DLD1 (cell line): ENCODE results near the gene CSNK1A1.
"Not testable (repeated sequence)": the region's sequence is repeated elsewhere in the genome, so short reads cannot be mapped to it uniquely, and the experiment has no call there.

ENCODE experiments used
- in situ Hi-C: cut with HindIII; loops from 2 replicates; pipeline ENCODE4 v1.10.0; 2017; ENCODE audit warnings: low sequenced_read_pairs

The CSNK1A1 gene

DNA sequence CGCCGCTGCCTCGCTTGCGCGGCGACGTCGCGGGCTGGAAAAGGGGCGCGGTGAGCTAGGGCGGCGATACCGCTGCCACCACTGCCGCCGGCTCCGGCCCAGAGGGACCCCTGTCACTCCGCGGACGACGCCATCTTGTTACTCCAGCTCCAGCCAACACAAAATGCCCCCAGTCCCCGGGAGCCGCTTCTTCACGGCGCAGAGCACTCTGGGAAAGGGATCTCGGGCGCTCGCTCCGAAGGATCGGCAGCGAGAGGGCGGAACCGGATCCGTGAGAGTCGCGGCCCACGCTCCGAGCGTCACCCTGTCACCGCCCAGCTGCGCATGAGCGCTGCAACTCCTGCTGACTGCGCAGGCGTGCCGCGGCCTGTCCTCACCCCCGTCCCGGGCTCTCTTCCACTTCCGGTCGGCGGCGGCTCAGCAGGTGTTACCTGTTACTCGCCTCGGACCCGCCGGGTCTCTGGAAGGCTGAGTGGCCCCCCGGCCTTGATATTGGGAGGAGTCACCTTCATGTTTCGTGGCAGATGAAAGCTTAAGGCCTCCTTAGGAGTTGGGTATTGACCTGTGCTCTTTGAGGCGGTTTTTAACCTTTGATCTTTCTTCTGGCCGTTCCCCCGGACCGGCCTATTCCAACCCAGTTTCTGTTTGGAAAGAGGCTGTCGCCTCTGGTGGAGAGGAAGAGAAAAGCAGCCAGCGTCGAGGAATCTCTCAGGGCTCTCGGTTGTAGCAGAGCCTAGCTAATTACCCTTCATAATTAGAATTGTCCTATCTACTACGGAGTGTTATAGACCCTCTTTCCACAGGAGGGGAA, at the start of gene CSNK1A1:
Gene CSNK1A1 (minus strand): TSS at position 213 of the 811 bp plus-strand sequence. CDS start 475 bp downstream, outside the sequence.
- in situ Hi-C loops = no loop called here

DNA sequence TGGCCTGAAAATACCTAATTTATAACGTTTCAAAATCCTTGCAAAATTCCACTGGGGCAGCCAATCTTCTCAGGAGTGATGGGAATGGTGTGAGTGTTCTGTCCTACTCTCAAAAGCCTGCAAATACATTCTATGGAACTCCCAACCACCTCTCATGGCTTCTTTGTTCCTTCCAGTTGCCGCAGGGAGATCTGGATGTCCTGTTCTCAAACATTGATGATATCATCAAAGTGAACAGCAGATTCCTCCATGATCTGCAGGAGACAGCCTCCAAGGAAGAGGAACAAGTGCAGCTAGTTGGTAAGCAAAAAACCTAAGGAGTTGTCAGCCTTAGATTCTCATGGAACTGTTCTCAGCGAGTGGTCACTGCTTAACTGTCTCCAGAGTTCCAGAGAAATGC, 49.7 kb upstream of the CSNK1A1 start:
- in situ Hi-C loops = no loop called here

DNA sequence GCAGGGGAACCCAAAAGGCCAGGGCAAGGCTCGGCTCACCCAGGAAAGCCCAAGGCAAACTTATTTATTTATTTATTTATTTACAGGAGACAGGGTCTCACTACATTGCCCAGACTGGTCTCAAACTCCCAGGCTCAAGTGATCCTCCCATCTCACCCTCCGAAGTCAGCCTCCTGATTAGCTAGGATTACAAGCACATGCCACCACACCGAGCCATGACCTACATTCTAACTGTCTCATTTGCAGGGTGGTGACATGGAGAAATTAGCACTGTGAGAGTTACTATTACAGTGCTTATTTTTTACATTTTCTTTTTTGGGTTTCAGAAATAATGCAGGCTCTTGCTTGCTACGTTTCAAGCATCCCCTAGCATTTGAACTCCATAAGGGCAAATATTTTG, 48.1 kb upstream of the CSNK1A1 start:
- in situ Hi-C loops = no loop called here

DNA sequence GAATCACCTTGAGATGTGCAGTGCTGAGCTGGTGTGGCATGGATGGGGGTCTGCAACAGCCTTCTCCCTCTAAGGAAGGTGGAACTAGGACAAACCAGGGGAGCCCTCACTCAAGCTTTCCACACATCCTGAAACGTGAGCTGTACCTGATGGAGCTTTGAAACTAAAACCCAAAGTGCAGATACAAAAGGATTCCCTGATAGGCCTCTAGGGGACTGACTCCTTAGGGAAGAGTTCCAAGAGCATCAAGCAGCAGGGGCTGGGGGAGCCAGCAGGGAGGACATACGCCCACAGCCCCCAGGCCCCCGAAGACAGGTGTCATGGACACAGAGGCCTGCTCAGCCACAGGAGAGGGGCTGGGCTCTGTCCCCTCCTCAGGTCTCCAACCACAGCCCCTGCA, 47.7 kb upstream of the CSNK1A1 start:
- in situ Hi-C loops = no loop called here

DNA sequence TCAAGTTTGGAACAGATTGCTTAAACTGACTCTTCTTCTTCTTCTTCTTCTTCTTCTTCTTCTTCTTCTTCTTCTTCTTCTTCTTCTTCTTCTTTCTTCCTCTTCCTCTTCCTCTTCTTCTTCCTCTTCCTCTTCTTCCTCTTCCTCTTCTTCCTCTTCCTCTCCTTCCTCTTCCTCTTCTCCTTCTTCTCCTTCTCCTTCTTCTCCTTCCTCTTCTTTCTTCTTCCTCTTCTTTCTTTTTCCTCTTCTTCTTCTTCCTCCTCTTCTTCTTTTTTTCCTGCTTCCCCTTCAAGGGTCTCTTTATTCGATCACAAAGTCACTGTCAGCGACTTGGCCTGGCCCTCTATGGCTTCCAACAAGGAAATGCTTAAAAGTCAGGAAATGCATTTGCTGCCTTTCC, 47.0 kb upstream of the CSNK1A1 start:
- in situ Hi-C loops = not testable (repeated sequence)

DNA sequence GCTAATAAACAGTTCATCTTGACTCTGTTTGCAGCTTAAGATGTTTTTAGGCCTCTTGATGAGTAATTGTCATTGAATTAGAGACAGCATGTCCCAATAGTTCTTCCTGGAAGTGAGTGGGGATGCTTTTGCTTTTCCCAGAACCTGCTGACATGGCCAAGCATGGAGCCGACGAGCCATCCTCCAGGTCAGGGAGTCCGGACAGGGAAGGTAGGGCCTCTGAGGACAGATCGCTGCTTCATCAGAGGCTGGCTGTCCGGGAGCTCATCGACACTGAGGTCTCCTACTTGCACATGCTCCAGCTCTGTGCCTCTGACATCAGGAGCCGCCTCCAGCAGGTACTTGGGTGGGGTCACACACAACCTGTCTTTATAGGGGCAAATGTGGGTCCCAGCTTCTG, 46.4 kb upstream of the CSNK1A1 start:
- in situ Hi-C loops = no loop called here

DNA sequence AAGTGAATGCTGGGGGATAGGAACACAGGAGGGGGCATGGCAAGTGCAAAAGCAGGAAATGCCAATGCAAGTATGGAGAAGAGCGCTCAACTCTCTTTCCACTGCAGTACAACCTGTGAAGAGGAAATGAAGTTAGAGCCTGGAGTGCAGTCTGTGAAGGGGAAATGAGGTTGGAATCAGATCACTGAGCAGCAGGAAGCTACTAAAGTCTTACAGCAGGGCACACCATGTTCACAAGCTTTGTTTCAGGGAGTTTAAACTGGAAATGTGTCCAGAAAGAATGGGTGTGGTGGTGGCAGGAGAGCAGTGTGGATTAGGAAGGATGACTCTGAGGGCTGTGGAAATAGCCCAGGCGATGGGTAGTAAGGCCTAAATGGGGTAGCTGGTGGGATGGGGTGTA, 45.5 kb upstream of the CSNK1A1 start:
- in situ Hi-C loops = no loop called here

DNA sequence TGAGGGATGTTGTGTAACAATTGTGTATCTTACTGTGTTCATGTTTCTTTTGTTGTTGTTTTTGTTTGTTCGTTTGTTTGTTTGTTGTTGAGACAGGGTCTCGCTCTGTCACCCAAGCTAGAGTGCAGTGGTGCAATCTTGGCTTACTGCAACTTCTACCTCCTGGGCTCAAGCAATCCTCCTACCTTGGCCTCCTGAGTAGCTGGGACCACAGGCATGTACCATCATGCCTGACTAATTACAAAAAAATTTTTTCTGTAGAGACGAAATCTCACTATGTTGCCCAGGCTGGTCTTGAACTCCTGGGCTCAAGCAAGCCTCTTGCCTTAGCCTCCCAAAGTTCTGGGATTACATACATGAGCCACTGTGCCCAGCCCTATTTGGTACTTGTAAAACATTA, 43.9 kb upstream of the CSNK1A1 start:
- in situ Hi-C loops = not testable (repeated sequence)

DNA sequence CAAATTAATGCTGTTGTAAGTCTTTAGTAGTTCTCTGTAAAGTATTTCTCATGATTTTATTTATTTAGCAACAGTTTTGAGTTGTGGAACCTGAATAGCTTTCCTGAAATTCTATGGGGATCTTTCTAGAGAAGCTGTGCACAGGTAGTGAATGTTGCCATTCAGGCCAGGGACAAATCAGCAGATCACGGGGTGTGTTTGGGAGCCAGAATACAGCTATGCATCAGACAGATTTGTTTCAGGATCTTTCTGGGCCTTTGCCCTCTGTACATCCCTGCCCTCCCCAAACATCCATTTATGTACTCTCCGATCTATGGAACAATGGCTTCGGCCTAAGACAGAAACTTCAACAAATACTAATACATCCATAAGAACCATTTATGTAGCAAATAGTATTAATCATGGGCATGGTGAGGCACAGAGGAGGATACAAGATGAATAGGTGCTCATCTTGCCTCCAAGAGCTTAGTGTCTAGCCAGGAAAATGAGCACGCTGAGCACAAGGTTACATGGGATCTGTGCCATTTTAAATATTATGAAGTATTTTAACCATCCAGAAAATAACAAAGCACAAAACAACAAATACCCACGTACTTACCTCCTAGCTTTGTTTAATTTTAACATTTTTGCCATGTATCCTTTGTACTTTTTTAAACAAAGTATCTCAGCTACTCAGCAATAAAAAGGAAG, 43.1 kb upstream of the CSNK1A1 start:
- in situ Hi-C loops = no loop called here

DNA sequence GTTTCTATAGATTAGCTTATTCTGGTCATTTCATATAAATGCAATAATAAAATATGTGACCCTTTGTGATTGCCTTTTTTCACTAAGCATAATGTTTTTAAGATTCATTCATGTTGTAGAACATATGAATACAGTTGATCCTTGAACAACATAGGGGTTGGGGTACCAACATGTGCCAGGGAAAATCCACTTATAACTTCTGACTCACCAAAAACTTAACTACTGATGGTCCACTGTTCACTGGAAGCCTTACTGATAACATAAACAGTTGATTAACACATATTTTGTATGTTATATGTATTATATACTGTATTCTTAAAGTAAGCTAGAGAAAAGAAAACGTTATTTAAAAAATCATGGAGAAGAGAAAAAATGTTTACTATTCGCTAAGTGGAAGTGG, 42.1 kb upstream of the CSNK1A1 start:
- in situ Hi-C loops = no loop called here

DNA sequence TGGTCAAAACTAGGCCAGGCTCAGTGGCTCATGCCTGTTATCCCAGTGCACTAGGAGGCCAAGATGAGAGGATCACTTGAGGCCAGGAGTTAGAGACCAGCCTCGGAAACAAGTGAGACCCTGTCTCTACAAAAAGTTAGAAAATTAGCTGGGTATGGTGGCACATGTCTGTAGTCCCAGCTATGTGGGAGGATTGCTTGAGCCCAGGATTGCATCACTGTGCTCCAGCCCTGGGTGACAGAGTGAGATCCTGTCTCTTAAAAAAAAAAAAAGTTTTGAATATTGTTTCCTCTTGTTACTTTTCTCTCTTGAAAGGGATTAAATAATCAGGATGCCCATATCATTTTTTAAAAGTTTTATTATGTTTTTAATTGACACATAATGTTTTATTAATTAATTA, 37.7 kb upstream of the CSNK1A1 start:
- in situ Hi-C loops = no loop called here

DNA sequence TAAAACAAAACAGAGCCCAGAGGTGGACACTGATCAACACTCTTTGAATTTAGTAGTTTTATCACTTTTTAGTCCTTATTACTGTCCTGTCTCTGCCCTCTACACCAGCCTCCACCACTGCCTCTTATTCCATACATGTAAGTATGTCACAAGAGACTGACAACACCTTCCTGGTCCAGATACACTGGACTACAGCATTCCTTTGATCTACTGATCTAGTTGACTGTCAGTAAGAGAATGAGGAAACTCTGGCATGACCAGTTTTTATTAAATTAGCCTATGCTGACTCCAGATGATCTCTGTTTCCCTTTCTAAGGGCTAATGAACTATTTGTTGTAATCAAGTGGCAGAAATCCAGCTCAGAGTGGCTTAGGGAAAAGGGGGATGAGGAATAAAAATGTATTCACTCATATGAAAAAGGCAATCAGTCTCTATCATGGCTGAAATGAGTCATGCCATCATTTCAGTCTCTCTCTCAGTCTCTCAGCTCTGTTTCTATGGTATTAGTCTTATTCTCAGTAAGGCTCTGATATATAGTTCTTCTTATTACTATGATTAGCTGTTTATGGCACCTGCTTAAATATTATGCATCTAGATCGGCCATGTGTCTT, 35.6 kb upstream of the CSNK1A1 start:
- in situ Hi-C loops = no loop called here

DNA sequence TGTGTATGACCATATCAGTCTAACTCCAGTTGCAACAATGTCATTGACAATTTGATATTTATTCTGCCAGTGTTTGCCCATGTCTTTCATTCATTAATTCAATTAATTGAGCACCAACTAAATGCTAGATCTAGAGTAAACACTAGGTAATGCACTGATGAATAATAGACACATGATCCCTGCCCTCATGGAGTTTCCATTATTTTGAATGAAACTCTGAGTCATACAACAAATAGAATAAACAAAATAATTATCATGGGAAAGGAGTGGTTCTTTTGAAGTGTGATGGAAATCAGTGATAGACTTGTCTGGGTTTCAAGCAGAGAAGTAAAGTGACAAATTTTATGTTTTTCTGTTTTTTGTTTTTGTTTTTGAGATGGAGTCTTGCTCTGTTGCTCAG, 34.7 kb upstream of the CSNK1A1 start:
- in situ Hi-C loops = no loop called here

DNA sequence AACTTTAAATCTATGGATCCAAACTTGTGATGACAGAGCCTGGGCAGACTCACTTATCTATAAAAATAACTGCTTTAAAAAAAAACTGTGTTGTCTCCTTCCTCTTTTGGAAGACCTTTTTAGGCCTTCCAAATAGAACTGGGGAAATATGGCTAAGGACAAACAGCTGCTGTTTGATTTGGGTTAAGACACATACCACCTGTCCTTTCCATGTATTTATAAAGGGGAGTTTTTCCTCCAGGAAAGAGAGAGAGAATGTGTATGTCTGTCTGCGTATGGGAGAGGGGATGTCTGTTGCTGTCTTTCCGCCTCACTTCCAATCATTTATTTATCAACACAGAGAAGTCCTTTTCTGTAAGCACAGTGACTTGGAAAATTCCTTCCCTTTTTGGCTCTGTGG, 32.9 kb upstream of the CSNK1A1 start:
- in situ Hi-C loops = no loop called here

DNA sequence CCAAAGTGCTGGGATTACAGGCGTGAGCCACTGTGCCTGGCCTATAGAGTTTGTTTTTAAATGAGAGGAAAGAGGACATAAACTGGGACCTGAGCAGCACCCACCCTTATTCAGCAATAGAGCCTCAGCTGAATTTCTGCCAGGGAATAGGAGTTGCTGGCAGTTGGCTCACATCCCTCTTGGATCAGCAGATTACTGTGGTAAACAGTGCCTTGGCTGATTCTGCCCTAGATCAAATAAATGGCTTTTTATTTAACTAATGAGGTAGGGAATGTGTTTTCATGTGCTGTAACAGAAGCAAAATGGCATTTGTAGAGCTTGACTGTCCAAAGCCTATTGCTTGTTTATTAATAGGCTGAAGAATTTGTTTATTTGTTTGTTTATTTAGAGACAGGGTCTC, 32.2 kb upstream of the CSNK1A1 start:
- in situ Hi-C loops = no loop called here

DNA sequence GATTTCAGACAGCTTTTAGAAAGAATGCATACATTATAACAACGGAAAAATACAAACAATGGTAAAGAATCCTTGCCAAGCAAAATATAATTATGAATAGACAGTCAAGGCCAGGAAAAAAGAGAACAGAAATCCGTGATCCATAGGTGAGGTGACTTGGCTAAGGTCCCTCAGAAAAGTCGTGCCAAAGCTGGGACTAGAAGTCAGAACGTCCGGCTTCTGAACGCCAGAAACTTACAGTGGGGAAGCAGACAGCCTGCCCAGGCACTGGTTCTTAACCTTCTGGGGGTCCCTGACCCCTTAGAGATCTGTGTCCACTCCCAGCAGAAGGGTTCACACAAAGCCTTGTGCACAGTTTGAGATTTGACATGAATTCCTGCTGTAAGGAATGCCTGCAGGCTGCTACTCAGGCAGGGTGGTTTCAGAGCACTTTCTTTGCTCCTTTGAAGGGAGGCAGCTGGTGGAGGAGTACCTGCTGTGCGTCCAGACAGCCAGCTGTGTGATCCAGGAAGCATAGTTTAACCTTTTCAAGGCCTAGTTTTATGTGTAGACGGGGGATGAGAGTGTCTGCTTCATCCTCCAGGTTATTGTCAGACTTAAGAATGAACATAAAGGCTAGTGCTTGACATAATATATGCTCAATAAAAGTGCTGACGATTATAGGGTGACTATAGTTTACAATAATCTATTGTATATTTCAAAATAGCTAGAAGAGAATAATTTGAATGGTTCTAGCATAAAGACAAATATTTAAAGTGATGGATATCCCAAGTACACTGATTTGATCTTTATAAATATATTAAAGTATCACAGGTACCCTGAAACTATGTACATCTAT, 30.9 kb upstream of the CSNK1A1 start:
- in situ Hi-C loops = no loop called here

DNA sequence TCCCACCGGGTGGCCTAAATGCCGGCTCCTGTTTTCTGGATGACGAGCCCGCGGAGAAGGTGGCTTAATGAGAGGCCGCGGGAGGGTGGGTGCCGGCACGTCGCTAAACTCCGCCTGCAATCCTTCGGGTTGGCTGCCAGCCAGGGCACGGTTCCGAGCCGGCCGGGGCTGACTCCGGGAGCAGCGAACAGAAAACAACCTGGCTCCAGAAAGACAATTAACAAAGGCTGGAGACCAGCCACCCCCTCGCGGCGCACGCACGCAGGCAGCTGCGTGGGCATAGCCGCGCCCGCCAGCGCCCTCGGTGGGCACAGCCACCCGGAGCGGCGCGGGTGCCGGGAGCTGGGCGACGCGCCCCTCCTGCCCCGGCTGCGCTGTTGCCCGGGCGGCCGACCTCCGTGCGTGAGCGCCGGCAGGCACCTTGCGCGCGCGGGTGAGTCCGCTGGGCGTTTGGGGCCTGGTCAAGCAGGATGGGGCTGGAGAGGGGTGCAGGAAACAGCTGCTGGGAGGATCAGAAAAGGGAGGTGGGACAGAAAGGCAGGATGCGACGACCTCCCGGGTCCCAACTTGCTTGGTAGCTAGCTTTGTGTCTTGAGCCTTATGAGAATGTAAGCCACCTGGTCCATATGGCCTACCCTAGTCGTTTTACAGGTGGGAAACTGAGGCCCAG, 30.1 kb upstream of the CSNK1A1 start, which contains the start of gene ARHGEF37:
Gene ARHGEF37 (plus strand): TSS at position 307 of the 670 bp plus-strand sequence. CDS start 16,272 bp downstream, outside the sequence.
- in situ Hi-C loops = no loop called here

DNA sequence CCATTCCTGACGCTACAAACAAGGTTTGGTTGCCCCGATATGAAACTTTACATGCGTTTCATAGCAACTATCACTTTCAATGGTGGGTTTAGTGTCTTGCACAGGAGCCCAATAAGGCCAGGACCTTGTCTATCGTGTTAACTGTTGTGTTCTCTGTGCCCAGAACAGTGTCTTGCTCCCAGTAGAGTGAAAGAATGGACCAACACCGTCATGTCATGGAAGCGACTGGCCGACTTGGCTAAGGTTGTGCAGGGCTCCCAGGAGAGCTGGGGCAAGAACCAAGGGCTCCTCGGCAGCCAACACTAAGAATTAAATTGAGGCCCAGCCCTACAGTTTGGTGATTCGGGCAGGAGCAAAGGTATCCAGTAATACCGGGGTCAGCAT, 29.6 kb upstream of the CSNK1A1 start:
- in situ Hi-C loops = no loop called here

DNA sequence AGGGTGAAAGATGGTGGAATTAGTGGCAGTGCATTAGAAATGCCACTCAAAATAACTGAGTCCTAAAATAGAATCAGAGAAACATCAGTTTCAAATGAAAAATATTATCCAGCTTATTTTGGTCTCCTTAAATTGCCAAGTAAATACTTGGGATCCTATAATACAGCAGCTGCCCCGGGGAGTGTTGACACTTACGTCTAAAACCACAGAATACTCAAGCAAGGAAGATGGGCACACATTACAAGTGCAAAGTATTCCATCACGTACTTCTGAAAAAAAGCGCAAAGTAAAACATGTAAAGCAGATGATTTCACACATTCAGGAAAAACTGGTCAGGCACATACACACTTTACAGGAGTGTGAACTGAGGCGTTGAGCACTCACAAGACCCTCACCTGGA, 27.7 kb upstream of the CSNK1A1 start:
- in situ Hi-C loops = no loop called here

DNA sequence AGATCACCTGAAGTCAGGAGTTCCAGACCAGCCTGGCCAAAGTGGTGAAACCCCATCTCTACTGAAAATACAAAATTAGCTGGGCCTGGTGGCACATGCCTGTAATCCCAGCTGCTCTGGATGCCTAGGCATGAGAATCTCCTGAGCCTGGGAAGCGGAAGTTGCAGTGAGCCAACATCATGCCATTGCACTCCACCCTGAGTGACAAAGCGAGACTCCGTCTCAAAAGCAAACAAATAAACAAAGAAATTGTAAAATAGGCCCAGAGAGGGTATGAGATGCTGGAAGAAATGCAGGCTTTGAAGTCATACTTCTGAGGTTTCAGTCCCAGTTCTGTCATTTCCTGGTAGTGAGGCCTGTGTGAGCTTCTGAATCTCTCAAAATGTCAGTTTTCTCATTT, 24.8 kb upstream of the CSNK1A1 start:
- in situ Hi-C loops = no loop called here

DNA sequence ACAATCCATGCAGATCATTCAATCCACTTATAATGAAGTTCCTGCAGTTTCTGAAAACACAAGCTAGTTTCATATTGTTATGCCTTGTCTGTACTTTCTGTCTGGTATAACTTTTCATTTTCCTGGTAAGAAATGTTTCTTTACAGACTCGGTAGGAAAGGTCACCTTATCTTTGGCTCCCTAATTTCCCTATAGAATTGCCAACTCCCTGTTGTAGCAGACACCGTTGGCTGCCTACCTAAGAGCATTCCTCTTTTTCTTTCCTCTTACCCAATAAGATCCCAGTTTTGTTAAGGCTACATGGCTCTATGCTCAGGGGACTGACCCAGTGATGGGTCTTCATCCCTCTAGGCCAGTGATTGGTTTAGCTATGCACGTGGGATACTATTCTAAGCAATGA, 23.9 kb upstream of the CSNK1A1 start:
- in situ Hi-C loops = no loop called here
